ENCODE results near the gene ITGA8. TPM values are rescaled to one million over a fixed set of nuclear protein-coding genes. Genes with fewer than 3 reads are reported as not detected.

The ITGA8 gene
- polyA plus RNA-seq, 1 experiment, result 0.25 TPM

DNA sequence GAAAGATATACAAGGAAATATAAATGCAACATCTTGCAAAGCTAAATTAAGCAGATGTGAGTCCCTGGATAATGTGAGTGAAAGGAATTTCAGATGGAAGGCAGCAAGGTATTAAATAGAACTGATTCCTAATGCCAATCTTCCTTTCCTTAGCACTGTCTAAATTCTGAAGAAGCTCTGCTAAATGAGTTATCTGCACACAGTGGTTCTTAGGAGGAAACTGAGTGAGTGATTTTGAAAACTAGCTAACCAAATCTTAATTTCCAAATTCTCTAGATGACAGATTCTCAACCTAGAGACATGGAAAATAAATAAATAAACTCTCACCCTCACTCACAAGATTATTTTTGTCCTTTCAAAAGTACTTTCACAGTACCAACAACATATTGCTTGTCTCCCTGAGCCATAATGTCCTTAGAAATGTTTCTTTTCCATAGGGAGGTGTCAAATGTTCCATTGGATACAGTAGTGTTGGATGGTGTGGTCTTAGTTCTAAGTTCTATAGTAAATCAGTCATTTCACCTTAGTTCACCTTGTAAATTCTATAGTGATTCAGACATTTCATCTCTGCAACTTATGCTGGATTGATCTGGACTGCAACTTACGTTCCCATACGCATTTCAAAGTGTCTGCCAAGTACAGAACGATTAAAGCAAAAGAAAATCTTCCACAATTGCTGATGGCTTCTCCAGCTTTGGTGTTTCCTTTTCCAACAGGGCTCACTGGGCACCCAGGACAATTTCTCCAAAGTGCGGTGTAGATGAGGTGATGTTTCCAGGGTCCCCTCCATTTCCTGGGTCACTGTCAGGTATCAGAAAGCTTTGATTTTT lies 203.3 kb downstream of the ITGA8 start:
- TF ChIP-seq, protein P1, sequence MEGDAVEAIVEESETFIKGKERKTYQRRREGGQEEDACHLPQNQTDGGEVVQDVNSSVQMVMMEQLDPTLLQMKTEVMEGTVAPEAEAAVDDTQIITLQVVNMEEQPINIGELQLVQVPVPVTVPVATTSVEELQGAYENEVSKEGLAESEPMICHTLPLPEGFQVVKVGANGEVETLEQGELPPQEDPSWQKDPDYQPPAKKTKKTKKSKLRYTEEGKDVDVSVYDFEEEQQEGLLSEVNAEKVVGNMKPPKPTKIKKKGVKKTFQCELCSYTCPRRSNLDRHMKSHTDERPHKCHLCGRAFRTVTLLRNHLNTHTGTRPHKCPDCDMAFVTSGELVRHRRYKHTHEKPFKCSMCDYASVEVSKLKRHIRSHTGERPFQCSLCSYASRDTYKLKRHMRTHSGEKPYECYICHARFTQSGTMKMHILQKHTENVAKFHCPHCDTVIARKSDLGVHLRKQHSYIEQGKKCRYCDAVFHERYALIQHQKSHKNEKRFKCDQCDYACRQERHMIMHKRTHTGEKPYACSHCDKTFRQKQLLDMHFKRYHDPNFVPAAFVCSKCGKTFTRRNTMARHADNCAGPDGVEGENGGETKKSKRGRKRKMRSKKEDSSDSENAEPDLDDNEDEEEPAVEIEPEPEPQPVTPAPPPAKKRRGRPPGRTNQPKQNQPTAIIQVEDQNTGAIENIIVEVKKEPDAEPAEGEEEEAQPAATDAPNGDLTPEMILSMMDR (IDR thresholded peaks at IDR 0.05; ENCODE audit: low read depth, low read length), result no peak
- no peak for DNase-seq (ENCODE audit: low read depth, low spot score)
- POLR2A ChIA-PET, result no interaction called here
- CTCF ChIA-PET, result no interaction called here
- no peak overlapping the region for H3K27ac ChIP-seq (ENCODE audit: low read depth, low read length)
- no peaks in the 10 kb centered on the region for H3K27me3 ChIP-seq (ENCODE audit: control insufficient read depth, insufficient read depth, low read length)
- H3K4me3 ChIP-seq (ENCODE audit: low read depth, low read length), result no peak overlapping the region
- no peaks in the 10 kb centered on the region for H3K9me3 ChIP-seq (ENCODE audit: control insufficient read depth, insufficient read depth, low read length)

DNA sequence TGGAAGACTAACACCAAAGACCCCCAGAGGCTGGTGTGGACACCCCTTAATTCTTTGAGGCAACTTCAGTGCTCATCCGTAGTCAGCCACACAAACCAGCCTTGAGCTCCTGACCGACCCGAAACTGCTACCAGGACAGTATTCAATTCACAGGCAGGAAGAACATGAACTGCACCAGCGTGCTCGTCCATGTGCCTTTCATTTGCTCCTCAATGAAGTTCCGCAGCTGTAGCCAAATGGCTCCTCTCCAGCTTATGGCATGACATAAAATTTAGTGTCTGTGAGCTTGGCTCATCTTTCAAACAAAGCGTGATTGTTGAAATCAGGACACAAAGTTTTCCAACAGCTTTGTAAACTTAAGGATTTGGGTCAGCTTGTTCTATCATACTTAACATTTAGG lies 204.5 kb downstream of the ITGA8 start:
- no peaks in the 10 kb centered on the region for H3K9me3 ChIP-seq (ENCODE audit: control insufficient read depth, insufficient read depth, low read length)
- no peak overlapping the region for H3K27ac ChIP-seq (ENCODE audit: low read depth, low read length)
- no peak overlapping the region for H3K4me3 ChIP-seq (ENCODE audit: low read depth, low read length)
- CTCF ChIA-PET, result interaction anchor here (0.7 kb wide), 1 partner anchor 677 kb away, joined by 3 read pairs; the partner anchor contains the start of genes CDNF, HSPA14 and MSANTD7
- H3K27me3 ChIP-seq (ENCODE audit: control insufficient read depth, insufficient read depth, low read length), result no peaks in the 10 kb centered on the region
- POLR2A ChIA-PET, result no interaction called here
- TF ChIP-seq, protein P1 (IDR thresholded peaks at IDR 0.05; ENCODE audit: low read depth, low read length), result no peak
- DNase-seq (ENCODE audit: low read depth, low spot score), result no peak

DNA sequence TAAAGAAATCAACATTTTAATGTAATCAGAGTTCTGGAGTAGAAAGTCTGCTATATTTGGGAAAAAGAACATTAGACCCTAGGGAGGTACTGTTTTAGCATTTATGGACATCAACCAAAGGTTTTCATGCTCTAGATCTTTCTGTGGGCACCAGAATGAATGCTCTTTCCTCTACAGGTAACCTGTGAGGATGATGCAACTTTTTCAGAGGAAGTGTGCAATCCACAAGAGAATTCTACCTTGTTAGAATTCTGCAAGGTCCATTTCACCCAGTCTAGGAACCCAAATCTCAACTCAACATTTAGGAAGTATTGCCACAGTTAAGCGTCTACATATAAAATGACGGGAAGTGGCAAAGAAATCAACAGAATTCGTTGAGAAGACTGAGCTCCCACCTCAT lies 208.8 kb downstream of the ITGA8 start:
- POLR2A ChIA-PET, result no interaction called here

DNA sequence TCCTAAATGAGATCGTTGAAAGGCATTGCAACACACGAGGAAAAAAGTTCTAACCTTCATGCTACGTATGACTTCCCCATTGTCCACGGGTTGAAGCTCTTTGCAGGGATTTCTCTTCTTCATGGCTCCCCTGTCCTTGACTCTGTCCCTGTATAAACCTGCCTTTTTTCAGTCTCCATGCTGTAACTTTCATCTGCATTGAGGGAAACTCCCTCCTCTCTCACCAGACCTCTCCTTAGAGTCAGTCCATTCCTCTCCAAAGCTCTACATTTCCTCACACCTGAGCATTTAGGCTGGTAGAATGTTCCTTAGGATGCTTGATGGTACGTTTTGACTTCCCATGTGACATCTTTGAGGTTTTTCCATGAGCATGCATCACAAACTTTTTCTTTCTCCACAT lies 214.4 kb downstream of the ITGA8 start:
- Histone ChIP-seq H3K27ac (ENCODE audit: low read depth, low read length) (no peak overlapping the region), H3K27me3 (ENCODE audit: control insufficient read depth, insufficient read depth, low read length) (peaks cover 12% of the 10 kb centered on the region), H3K4me3 (ENCODE audit: low read depth, low read length) (no peak overlapping the region), H3K9me3 (ENCODE audit: control insufficient read depth, insufficient read depth, low read length) (no peaks in the 10 kb centered on the region)
- POLR2A ChIA-PET, result no interaction called here
- CTCF ChIA-PET, result no interaction called here
- no peak for DNase-seq (ENCODE audit: low read depth, low spot score)
- TF ChIP-seq, protein P1 (IDR thresholded peaks at IDR 0.05; ENCODE audit: low read depth, low read length), result no peak

More for the DNA sequence above, 208.8 kb downstream of the ITGA8 start:
- Histone ChIP-seq H3K27ac (ENCODE audit: low read depth, low read length) (no peak overlapping the region), H3K9me3 (ENCODE audit: control insufficient read depth, insufficient read depth, low read length) (no peaks in the 10 kb centered on the region), H3K4me3 (ENCODE audit: low read depth, low read length) (no peak overlapping the region), H3K27me3 (ENCODE audit: control insufficient read depth, insufficient read depth, low read length) (peaks cover 5% of the 10 kb centered on the region)
- DNase-seq (ENCODE audit: low read depth, low spot score), result no peak
- TF ChIP-seq, protein P1 (IDR thresholded peaks at IDR 0.05; ENCODE audit: low read depth, low read length), result no peak
- CTCF ChIA-PET, result no interaction called here

DNA sequence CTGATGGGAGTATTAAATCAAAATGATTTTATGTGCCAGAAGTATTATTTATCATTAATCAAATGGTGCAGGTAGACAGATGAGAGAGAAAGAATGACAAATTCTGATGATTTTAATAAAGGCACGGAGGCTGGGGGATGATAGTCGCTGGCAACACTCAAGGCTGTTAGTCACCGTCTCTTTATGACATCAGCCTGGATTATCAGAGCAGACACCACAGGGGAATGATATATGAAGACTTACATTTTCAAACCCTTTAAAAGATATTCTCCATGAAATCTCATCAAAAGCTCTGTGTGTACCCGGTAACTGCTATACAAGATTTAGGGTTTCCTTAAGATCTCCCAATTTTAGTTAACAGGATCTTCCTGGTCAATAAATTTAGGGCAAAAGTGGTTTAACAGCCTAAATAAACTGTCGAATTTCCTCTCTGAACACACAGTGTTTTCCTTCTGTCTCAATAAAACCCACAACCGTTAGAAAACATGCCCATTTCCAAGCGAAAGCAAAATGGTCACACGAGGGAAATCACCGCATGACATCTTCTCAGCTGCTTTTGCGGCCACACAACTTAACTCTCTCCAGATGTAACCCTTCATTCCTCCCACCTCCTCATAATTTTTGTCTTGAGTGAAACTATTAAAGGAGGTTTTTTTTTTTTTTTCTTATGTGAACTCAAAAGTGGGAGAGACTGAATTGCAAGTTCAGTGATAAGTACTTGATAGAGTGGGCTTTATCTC lies 215.5 kb downstream of the ITGA8 start:
- CTCF ChIA-PET, result interaction anchor here (0.7 kb wide), 1 partner anchor 103 kb away, joined by 3 read pairs; no protein-coding TSS in a partner anchor
- H3K27ac ChIP-seq (ENCODE audit: low read depth, low read length), result no peak overlapping the region
- no peaks in the 10 kb centered on the region for H3K9me3 ChIP-seq (ENCODE audit: control insufficient read depth, insufficient read depth, low read length)
- peaks cover 12% of the 10 kb centered on the region for H3K27me3 ChIP-seq (ENCODE audit: control insufficient read depth, insufficient read depth, low read length)
- no peak overlapping the region for H3K4me3 ChIP-seq (ENCODE audit: low read depth, low read length)
- POLR2A ChIA-PET, result no interaction called here
- DNase-seq (ENCODE audit: low read depth, low spot score), result no peak
- TF ChIP-seq, protein P1 (IDR thresholded peaks at IDR 0.05; ENCODE audit: low read depth, low read length), result no peak

Data from AG04450 (cell line).